Uterus (tissue), 4 donors: Measurements from ENCODE around the gene UGT1A7. TPM values are rescaled to one million over a fixed set of nuclear protein-coding genes. Genes with fewer than 3 reads are reported as not detected.

Source experiments
- DNase-seq, 2 donors: peaks; one replicate each; pipeline ENCODE4 v3.0.0-alpha.2; 2019 to 2020
- H3K27ac ChIP-seq, 2 donors: fragments of 200-600 bp; sonication (generic); 1 replicate in 1 of 2; 2 replicates in 1 of 2; pipeline ENCODE4 v1.5.1; 2016 to 2018
- H3K27me3 ChIP-seq, 2 donors: fragments of 200-600 bp; sonication (generic); one replicate each; pipeline ENCODE4 v1.5.1; 2018 to 2019; ENCODE audit warnings: control low read depth in 1 of 2
- H3K36me3 ChIP-seq, 2 donors: fragments of 200-600 bp; sonication (generic); one replicate each; pipeline ENCODE4 v1.5.1; 2019; ENCODE audit warnings: control low read depth in 1 of 2
- H3K4me1 ChIP-seq, 2 donors: fragments of 200-600 bp; sonication (generic); one replicate each; pipeline ENCODE4 v1.5.1; 2018 to 2019; ENCODE audit warnings: control low read depth in 1 of 2
- H3K4me3 ChIP-seq, 2 donors: fragments of 200-600 bp; sonication (generic); 1 replicate in 1 of 2; 2 replicates in 1 of 2; pipeline ENCODE4 v1.5.1; 2018 to 2019; ENCODE audit warnings: mild to moderate bottlenecking in 1 of 2
- H3K9me3 ChIP-seq, 2 donors: fragments of 200-600 bp; sonication (generic); one replicate each; pipeline ENCODE4 v1.5.1; 2019; ENCODE audit warnings: control low read depth in 1 of 2
- CTCF ChIP-seq, 4 experiments: fragments of 200-600 bp in 2 of 4; fragments of 450-650 bp in 2 of 4; sonication (generic) in 2 of 4; IDR thresholded peaks; one replicate each; pipeline ENCODE4 v1.5.1; 2016 to 2019; ENCODE audit warnings: antibody characterized with exemption in 4 of 4, mild to moderate bottlenecking in 2 of 4, moderate library complexity in 1 of 4
- POLR2A ChIP-seq, 2 donors: fragments of 450-650 bp; IDR thresholded peaks; one replicate each; pipeline ENCODE4 v1.6.1; 2016; ENCODE audit warnings: antibody characterized with exemption in 2 of 2, mild to moderate bottlenecking in 1 of 2, moderate library complexity in 1 of 2
- intact Hi-C: fragments of 100-400 bp; cut with DNase I; formaldehyde crosslinking; loops from one replicate; pipeline ENCODE4 v1.15.1; 2023; ENCODE audit warnings: low total_unique reads
- total RNA-seq, 4 donors: library from RNA; depleted of rRNA in 3 of 4; stranded (reverse); fragments of >200 nt in 3 of 4; gene quantifications; one replicate each; pipeline versions ENCODE4 v1.1.0 to v1.2.4, GENCODE V29; 2014 to 2023
- donor health status: DM: yes; HTN: yes; CAD: no.

The UGT1A7 gene
- total RNA-seq, 4 donors from 2014 or later, result 0.29 TPM; not detected in 3

GRCh38 chr2:233800208-233800607 is 118.5 kb downstream of the UGT1A7 start:
- no peak for DNase-seq
- no peak for TF ChIP-seq POLR2A (IDR thresholded peaks at IDR 0.05)
- no peak for TF ChIP-seq CTCF (IDR thresholded peaks at IDR 0.05)

GRCh38 chr2:233801357-233802131 is 119.8 kb downstream of the UGT1A7 start:
- intact Hi-C loops, result no loop called here
- H3K27ac ChIP-seq, result no peak overlapping the region
- H3K9me3 ChIP-seq, result no peaks in the 10 kb centered on the region
- no peaks in the 10 kb centered on the region for H3K4me1 ChIP-seq
- H3K27me3 ChIP-seq, result no peaks in the 10 kb centered on the region
- no peak for DNase-seq
- TF ChIP-seq POLR2A (IDR thresholded peaks at IDR 0.05), result no peak
- no peak for TF ChIP-seq CTCF (IDR thresholded peaks at IDR 0.05)
- H3K4me3 ChIP-seq, result no peak overlapping the region
- H3K36me3 ChIP-seq, result no peaks in the 10 kb centered on the region

More at GRCh38 chr2:233800208-233800607, 118.5 kb downstream of the UGT1A7 start:
- H3K27me3 ChIP-seq, result no peaks in the 10 kb centered on the region
- H3K36me3 ChIP-seq, result no peaks in the 10 kb centered on the region
- H3K27ac ChIP-seq, result no peak overlapping the region
- intact Hi-C loops, result no loop called here
- H3K9me3 ChIP-seq, result no peaks in the 10 kb centered on the region
- H3K4me3 ChIP-seq, result no peak overlapping the region
- H3K4me1 ChIP-seq, result no peaks in the 10 kb centered on the region

GRCh38 chr2:233802132-233802815 is 120.6 kb downstream of the UGT1A7 start:
- Histone ChIP-seq H3K27ac (no peak overlapping the region), H3K4me1 (no peaks in the 10 kb centered on the region), H3K4me3 (no peak overlapping the region), H3K9me3 (no peaks in the 10 kb centered on the region), H3K36me3 (no peaks in the 10 kb centered on the region), H3K27me3 (no peaks in the 10 kb centered on the region)
- no peak for TF ChIP-seq CTCF (IDR thresholded peaks at IDR 0.05)
- no peak for TF ChIP-seq POLR2A (IDR thresholded peaks at IDR 0.05)
- intact Hi-C loops, result no loop called here
- DNase-seq, result no peak

- no peaks in the 10 kb centered on the region for H3K27me3 ChIP-seq
- no peak for TF ChIP-seq POLR2A (IDR thresholded peaks at IDR 0.05)
- no peak overlapping the region for H3K4me3 ChIP-seq
- H3K36me3 ChIP-seq, result no peaks in the 10 kb centered on the region
- DNase-seq, result no peak
- intact Hi-C loops, result no loop called here
- no peaks in the 10 kb centered on the region for H3K4me1 ChIP-seq
- H3K27ac ChIP-seq, result no peak overlapping the region
- H3K9me3 ChIP-seq, result no peaks in the 10 kb centered on the region
Measured at GRCh38 chr2:233803292-233803911, 121.7 kb downstream of the UGT1A7 start.

GRCh38 chr2:233803994-233804393 is 122.3 kb downstream of the UGT1A7 start:
- Histone ChIP-seq H3K27ac (no peak overlapping the region), H3K4me1 (no peaks in the 10 kb centered on the region), H3K27me3 (no peaks in the 10 kb centered on the region), H3K4me3 (no peak overlapping the region), H3K9me3 (no peaks in the 10 kb centered on the region), H3K36me3 (no peaks in the 10 kb centered on the region)
- DNase-seq, result no peak
- TF ChIP-seq CTCF (IDR thresholded peaks at IDR 0.05) (no peak), POLR2A (IDR thresholded peaks at IDR 0.05) (no peak)
- intact Hi-C loops, result no loop called here
